Measurements from ENCODE around the gene OPCML. TPM values are rescaled to one million over a fixed set of nuclear protein-coding genes. Genes with fewer than 3 reads are reported as not detected.

The OPCML gene
- total RNA-seq, 1 donor from 2014 or later = 0.12 TPM

- TF ChIP-seq CTCF (IDR thresholded peaks at IDR 0.05) = no peak
- no peak overlapping the region for H3K4me3 ChIP-seq
- no peak for DNase-seq
- ATAC-seq = no peak
- no peak overlapping the region for H3K27ac ChIP-seq
- peaks cover 3% of the 10 kb centered on the region for H3K4me1 ChIP-seq
- intact Hi-C loops (cut with DNase I) = no loop called here
- H3K36me3 ChIP-seq = no peaks in the 10 kb centered on the region
- no peaks in the 10 kb centered on the region for H3K9me3 ChIP-seq
- no peaks in the 10 kb centered on the region for H3K27me3 ChIP-seq (ENCODE audit: low read depth)
Measured at GRCh38 chr11:132588366-132588765, 943.9 kb downstream of the OPCML start.

- H3K4me1 ChIP-seq = peaks cover 3% of the 10 kb centered on the region
- H3K4me3 ChIP-seq = no peak overlapping the region
- no peaks in the 10 kb centered on the region for H3K27me3 ChIP-seq (ENCODE audit: low read depth)
- DNase-seq (no peak), ATAC-seq (no peak)
- TF ChIP-seq CTCF (IDR thresholded peaks at IDR 0.05) = no peak
- no peaks in the 10 kb centered on the region for H3K36me3 ChIP-seq
- no peak overlapping the region for H3K27ac ChIP-seq
- no peaks in the 10 kb centered on the region for H3K9me3 ChIP-seq
- intact Hi-C loops (cut with DNase I) = no loop called here
Measured at GRCh38 chr11:132587716-132588115, 944.6 kb downstream of the OPCML start.

- no peak for TF ChIP-seq CTCF (IDR thresholded peaks at IDR 0.05)
- H3K36me3 ChIP-seq = no peaks in the 10 kb centered on the region
- H3K4me3 ChIP-seq = no peak overlapping the region
- H3K9me3 ChIP-seq = no peaks in the 10 kb centered on the region
- ATAC-seq (no peak), DNase-seq (no peak)
- H3K27me3 ChIP-seq (ENCODE audit: low read depth) = no peaks in the 10 kb centered on the region
- intact Hi-C loops (cut with DNase I) = no loop called here
- H3K4me1 ChIP-seq = peaks cover 3% of the 10 kb centered on the region
- no peak overlapping the region for H3K27ac ChIP-seq
Measured at GRCh38 chr11:132586801-132587200, 945.5 kb downstream of the OPCML start.

GRCh38 chr11:132579634-132580327, 952.5 kb downstream of the OPCML start:
- Histone ChIP-seq H3K4me1 (no peaks in the 10 kb centered on the region), H3K27ac (no peak overlapping the region), H3K4me3 (no peak overlapping the region), H3K36me3 (no peaks in the 10 kb centered on the region), H3K27me3 (ENCODE audit: low read depth) (no peaks in the 10 kb centered on the region), H3K9me3 (no peaks in the 10 kb centered on the region)
- TF ChIP-seq CTCF (IDR thresholded peaks at IDR 0.05) = no peak
- intact Hi-C loops (cut with DNase I) = no loop called here
- ATAC-seq (no peak), DNase-seq (no peak)

GRCh38 chr11:132579136-132579535, 953.2 kb downstream of the OPCML start:
- Histone ChIP-seq H3K4me3 (no peak overlapping the region), H3K27ac (no peak overlapping the region), H3K9me3 (no peaks in the 10 kb centered on the region), H3K4me1 (no peaks in the 10 kb centered on the region), H3K27me3 (ENCODE audit: low read depth) (no peaks in the 10 kb centered on the region), H3K36me3 (no peaks in the 10 kb centered on the region)
- TF ChIP-seq CTCF (IDR thresholded peaks at IDR 0.05) = no peak
- intact Hi-C loops (cut with DNase I) = no loop called here
- DNase-seq (no peak), ATAC-seq (no peak)

Measured in lower lobe of right lung (tissue), 2 donors.